ENCODE results near the gene ATOH8. TPM values are rescaled to one million over a fixed set of nuclear protein-coding genes. Genes with fewer than 3 reads are reported as not detected.

ATOH8 gene
- polyA plus RNA-seq, 1 of the 3 experiments (the other 2 are of a cell fraction): 5.6 TPM

DNA sequence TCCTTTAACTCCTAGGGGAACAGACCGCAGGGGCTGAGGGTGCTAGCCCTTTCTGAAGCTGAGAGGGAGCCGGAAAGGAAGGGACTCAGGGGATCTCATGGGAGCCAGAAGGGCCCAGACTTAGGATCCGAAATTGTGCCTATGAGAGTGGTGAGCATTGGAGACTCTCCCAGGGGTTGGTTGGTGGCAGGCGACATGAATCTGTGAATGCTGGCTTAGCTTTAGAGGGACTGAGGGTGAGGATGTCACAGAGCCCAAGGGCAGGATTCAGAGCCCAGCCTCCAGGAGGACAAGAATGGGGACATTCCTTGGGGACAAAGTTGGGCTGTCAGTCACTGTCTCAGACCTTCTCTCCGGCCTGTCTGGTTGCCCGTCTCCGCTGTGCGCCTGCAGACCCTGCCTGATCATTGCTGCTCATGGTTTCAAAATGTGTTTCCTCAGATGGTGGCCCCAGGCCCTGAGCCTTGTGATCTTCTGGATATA, 42.2 kb upstream of the ATOH8 start:
- no peaks in the 10 kb centered on the region for H3K27me3 ChIP-seq (ENCODE audit: insufficient read depth)
- no peaks in the 10 kb centered on the region for H4K20me1 ChIP-seq (ENCODE audit: insufficient read depth)
- POLR2A ChIA-PET: no interaction called here
- no peaks in the 10 kb centered on the region for H3K9me3 ChIP-seq
- no peak overlapping the region for H3K4me3 ChIP-seq (ENCODE audit: low read depth in 2 of 2, low read length in 1 of 2)
- no peak overlapping the region for H3K4me2 ChIP-seq
- H3K9me2 ChIP-seq: no peaks in the 10 kb centered on the region
- CTCF ChIA-PET: interaction anchor here (1.2 to 3.0 kb wide), 5 partner anchors 17 to 103 kb away, joined by 4 to 14 read pairs (median 13); no protein-coding TSS in a partner anchor
- no peak overlapping the region for H3K9ac ChIP-seq
- H3F3A ChIP-seq (replicated peaks; ENCODE audit: insufficient read depth): no peaks in the 10 kb centered on the region
- H2AFZ ChIP-seq (ENCODE audit: low read depth): no peak overlapping the region
- WGBS (ENCODE audit: low lambda C conversion rate): 95% methylated on average over 8 of the region's 8 CpGs
- H3K36me3 ChIP-seq (replicated peaks in 1 of 2; ENCODE audit: control insufficient read depth in 1 of 2, insufficient read depth in 2 of 2, low read length in 1 of 2): no peaks in the 10 kb centered on the region
- no peaks in the 10 kb centered on the region for H3K79me2 ChIP-seq (ENCODE audit: insufficient read depth)
- H3K4me1 ChIP-seq (ENCODE audit: control insufficient read depth in 1 of 2, insufficient read depth in 2 of 2, low read depth in 1 of 2, low read length in 1 of 2): peaks cover 0 to 5% of the 10 kb centered on the region in 2 experiments; a peak in 1 of 4 replicates
- no peak overlapping the region for H3K27ac ChIP-seq (ENCODE audit: low read depth in 2 of 2, low read length in 1 of 2)
- DNase-seq: no peak
- TF ChIP-seq NFIC (IDR thresholded peaks at IDR 0.05; ENCODE audit: borderline replicate concordance): no peak
- no peak for TF ChIP-seq JUND (IDR thresholded peaks at IDR 0.05)
- no peak for TF ChIP-seq FOXJ3 (CRISPR knock-in tag; IDR thresholded peaks at IDR 0.05)
- no peak for TF ChIP-seq TCF12 (IDR thresholded peaks at IDR 0.05)
- TF ChIP-seq FOSL2 (IDR thresholded peaks at IDR 0.05; ENCODE audit: borderline replicate concordance, low read depth): no peak
- no peak for TF ChIP-seq YY1 (IDR thresholded peaks at IDR 0.05; ENCODE audit: low read depth)
- TF ChIP-seq TEAD4 (IDR thresholded peaks at IDR 0.05; ENCODE audit: borderline replicate concordance, insufficient read depth): no peak
- no peak for TF ChIP-seq CHD2 (IDR thresholded peaks at IDR 0.05; ENCODE audit: low read length, partially characterized antibody)
- no peak for TF ChIP-seq MXI1 (IDR thresholded peaks at IDR 0.05; ENCODE audit: low read depth, low read length)
- TF ChIP-seq, protein P1, sequence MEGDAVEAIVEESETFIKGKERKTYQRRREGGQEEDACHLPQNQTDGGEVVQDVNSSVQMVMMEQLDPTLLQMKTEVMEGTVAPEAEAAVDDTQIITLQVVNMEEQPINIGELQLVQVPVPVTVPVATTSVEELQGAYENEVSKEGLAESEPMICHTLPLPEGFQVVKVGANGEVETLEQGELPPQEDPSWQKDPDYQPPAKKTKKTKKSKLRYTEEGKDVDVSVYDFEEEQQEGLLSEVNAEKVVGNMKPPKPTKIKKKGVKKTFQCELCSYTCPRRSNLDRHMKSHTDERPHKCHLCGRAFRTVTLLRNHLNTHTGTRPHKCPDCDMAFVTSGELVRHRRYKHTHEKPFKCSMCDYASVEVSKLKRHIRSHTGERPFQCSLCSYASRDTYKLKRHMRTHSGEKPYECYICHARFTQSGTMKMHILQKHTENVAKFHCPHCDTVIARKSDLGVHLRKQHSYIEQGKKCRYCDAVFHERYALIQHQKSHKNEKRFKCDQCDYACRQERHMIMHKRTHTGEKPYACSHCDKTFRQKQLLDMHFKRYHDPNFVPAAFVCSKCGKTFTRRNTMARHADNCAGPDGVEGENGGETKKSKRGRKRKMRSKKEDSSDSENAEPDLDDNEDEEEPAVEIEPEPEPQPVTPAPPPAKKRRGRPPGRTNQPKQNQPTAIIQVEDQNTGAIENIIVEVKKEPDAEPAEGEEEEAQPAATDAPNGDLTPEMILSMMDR (IDR thresholded peaks at IDR 0.05): no peak
- TF ChIP-seq, protein P2, sequence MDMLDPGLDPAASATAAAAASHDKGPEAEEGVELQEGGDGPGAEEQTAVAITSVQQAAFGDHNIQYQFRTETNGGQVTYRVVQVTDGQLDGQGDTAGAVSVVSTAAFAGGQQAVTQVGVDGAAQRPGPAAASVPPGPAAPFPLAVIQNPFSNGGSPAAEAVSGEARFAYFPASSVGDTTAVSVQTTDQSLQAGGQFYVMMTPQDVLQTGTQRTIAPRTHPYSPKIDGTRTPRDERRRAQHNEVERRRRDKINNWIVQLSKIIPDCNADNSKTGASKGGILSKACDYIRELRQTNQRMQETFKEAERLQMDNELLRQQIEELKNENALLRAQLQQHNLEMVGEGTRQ (IDR thresholded peaks at IDR 0.05; ENCODE audit: borderline replicate concordance, low read depth, low read length): no peak
- no peak for TF ChIP-seq POLR2AphosphoS5 (IDR thresholded peaks at IDR 0.05; ENCODE audit: low read depth, low read length)
- TF ChIP-seq ELF1 (IDR thresholded peaks at IDR 0.05): no peak
- no peak for TF ChIP-seq SMC3 (IDR thresholded peaks at IDR 0.05; ENCODE audit: low read depth, low read length)
- no peak for TF ChIP-seq SIN3A (IDR thresholded peaks at IDR 0.05; ENCODE audit: borderline replicate concordance, low read depth, low read length)

GRCh38 chr2:85712336-85712735, 41.5 kb upstream of the ATOH8 start:
- Histone ChIP-seq H3K79me2 (ENCODE audit: insufficient read depth) (no peaks in the 10 kb centered on the region), H3K9me3 (no peaks in the 10 kb centered on the region), H3K27ac (ENCODE audit: low read depth in 2 of 2, low read length in 1 of 2) (no peak overlapping the region), H4K20me1 (ENCODE audit: insufficient read depth) (no peaks in the 10 kb centered on the region), H3K9me2 (no peaks in the 10 kb centered on the region), H3K27me3 (ENCODE audit: insufficient read depth) (no peaks in the 10 kb centered on the region), H3K9ac (no peak overlapping the region), H3K4me1 (ENCODE audit: control insufficient read depth in 1 of 2, insufficient read depth in 2 of 2, low read depth in 1 of 2, low read length in 1 of 2) (peaks cover 2 to 9% of the 10 kb centered on the region in 2 experiments; a peak in 3 of 4 replicates), H3F3A (replicated peaks; ENCODE audit: insufficient read depth) (peaks cover under 1% of the 10 kb centered on the region), H3K36me3 (replicated peaks in 1 of 2; ENCODE audit: control insufficient read depth in 1 of 2, insufficient read depth in 2 of 2, low read length in 1 of 2) (no peaks in the 10 kb centered on the region), H3K4me3 (ENCODE audit: low read depth in 2 of 2, low read length in 1 of 2) (no peak overlapping the region), H3K4me2 (no peak overlapping the region), H2AFZ (ENCODE audit: low read depth) (no peak overlapping the region)
- 85% methylated on average over 15 of the region's 15 CpGs for WGBS (ENCODE audit: low lambda C conversion rate)
- POLR2A ChIA-PET: no interaction called here
- no peak for DNase-seq
- TF ChIP-seq EP300 (IDR thresholded peaks at IDR 0.05; ENCODE audit: borderline replicate concordance in 1 of 2, low read depth in 1 of 2, low read length in 1 of 2): no peak
- no peak for TF ChIP-seq NRF1 (IDR thresholded peaks at IDR 0.05; ENCODE audit: low read depth, low read length)
- TF ChIP-seq ELF1 (IDR thresholded peaks at IDR 0.05): no peak
- TF ChIP-seq YY1 (IDR thresholded peaks at IDR 0.05; ENCODE audit: low read depth): no peak
- TF ChIP-seq EZH2phosphoT487 (IDR thresholded peaks at IDR 0.05; ENCODE audit: borderline replicate concordance, low read depth): no peak
- no peak for TF ChIP-seq IRF3 (IDR thresholded peaks at IDR 0.05; ENCODE audit: low read depth, low read length)
- TF ChIP-seq GATA2 (CRISPR knock-in tag; IDR thresholded peaks at IDR 0.05): no peak
- TF ChIP-seq RFX5 (IDR thresholded peaks at IDR 0.05; ENCODE audit: low read length): no peak
- TF ChIP-seq TCF12 (IDR thresholded peaks at IDR 0.05): no peak
- TF ChIP-seq MXI1 (IDR thresholded peaks at IDR 0.05; ENCODE audit: low read depth, low read length): no peak
- TF ChIP-seq RAD21 (IDR thresholded peaks at IDR 0.05; ENCODE audit: low read length): no peak
- CTCF ChIA-PET: interaction anchor here (0.9 to 3.0 kb wide), 6 partner anchors 17 to 104 kb away, joined by 3 to 14 read pairs (median 12); no protein-coding TSS in a partner anchor

Data from SK-N-SH (cell line).